Ascending aorta (tissue), 2 donors: ENCODE data around the gene ACYP1. TPM values are rescaled to one million over a fixed set of nuclear protein-coding genes. Genes with fewer than 3 reads are reported as not detected.

Experiments used
- DNase-seq, 2 donors: peaks; one replicate each; pipeline ENCODE4 v3.0.0-alpha.2; 2019; ENCODE audit warnings: low spot score in 2 of 2
- H3K27ac ChIP-seq, 2 donors: fragments of 200-600 bp; sonication (generic); one replicate each; pipeline ENCODE4 v1.5.1; 2016 to 2017; ENCODE audit warnings: mild to moderate bottlenecking in 1 of 2
- H3K27me3 ChIP-seq: fragments of 200-600 bp; sonication (generic); one replicate; pipeline ENCODE4 v1.5.1; 2017
- H3K36me3 ChIP-seq, 2 donors: fragments of 200-600 bp; sonication (generic); one replicate each; pipeline ENCODE4 v1.5.1; 2016
- H3K4me1 ChIP-seq, 2 donors: fragments of 200-600 bp; sonication (generic); one replicate each; pipeline ENCODE4 v1.5.1; 2016 to 2017; ENCODE audit warnings: mild to moderate bottlenecking in 1 of 2
- H3K4me3 ChIP-seq, 2 donors: fragments of 200-600 bp; sonication (generic); one replicate each; pipeline ENCODE4 v1.5.1; 2016 to 2017; ENCODE audit warnings: mild to moderate bottlenecking in 1 of 2
- H3K9me3 ChIP-seq, 2 donors: fragments of 200-600 bp; sonication (generic); one replicate each; pipeline ENCODE4 v1.5.1; 2016
- intact Hi-C: fragments of 100-400 bp; cut with DNase I; formaldehyde crosslinking; loops from one replicate; pipeline ENCODE4 v1.15.1; 2023
- total RNA-seq: library from RNA; depleted of rRNA; stranded (reverse); fragments of >200 nt; gene quantifications from one replicate; pipeline ENCODE4 v1.1.0, GENCODE V29; 2016
- TF ChIP-seq, protein P1 (sequence below), 3 experiments: fragments of 200-600 bp in 2 of 3; fragments of 450-650 bp in 1 of 3; sonication (generic) in 2 of 3; IDR thresholded peaks; one replicate each; pipeline ENCODE4 v1.5.1; 2016 to 2019; ENCODE audit warnings: antibody characterized with exemption in 3 of 3, mild to moderate bottlenecking in 1 of 3, moderate library complexity in 1 of 3

The ACYP1 gene
- total RNA-seq, 1 donor from 2014 or later = not detected

DNA sequence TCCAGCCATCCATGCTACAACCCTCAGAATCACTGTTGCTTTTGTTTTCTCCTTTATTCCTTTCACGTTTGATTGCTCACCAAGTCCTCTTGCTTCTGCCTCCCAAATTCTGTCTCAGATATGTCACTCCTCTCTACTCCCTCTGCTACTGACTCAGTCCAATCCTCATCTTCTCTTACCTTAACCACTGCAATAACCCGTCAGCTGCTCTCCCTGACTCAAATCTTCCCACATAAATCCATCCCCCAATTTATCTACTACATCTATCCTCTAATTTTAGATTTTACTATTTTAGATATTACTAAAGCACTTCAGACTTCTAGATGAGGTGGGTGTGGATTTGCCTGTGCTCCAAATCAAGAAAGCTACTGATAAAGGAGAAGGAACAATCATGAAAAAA is 37.9 kb downstream of the ACYP1 start:
- TF ChIP-seq, protein P1, sequence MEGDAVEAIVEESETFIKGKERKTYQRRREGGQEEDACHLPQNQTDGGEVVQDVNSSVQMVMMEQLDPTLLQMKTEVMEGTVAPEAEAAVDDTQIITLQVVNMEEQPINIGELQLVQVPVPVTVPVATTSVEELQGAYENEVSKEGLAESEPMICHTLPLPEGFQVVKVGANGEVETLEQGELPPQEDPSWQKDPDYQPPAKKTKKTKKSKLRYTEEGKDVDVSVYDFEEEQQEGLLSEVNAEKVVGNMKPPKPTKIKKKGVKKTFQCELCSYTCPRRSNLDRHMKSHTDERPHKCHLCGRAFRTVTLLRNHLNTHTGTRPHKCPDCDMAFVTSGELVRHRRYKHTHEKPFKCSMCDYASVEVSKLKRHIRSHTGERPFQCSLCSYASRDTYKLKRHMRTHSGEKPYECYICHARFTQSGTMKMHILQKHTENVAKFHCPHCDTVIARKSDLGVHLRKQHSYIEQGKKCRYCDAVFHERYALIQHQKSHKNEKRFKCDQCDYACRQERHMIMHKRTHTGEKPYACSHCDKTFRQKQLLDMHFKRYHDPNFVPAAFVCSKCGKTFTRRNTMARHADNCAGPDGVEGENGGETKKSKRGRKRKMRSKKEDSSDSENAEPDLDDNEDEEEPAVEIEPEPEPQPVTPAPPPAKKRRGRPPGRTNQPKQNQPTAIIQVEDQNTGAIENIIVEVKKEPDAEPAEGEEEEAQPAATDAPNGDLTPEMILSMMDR (IDR thresholded peaks at IDR 0.05) = no peak
- intact Hi-C loops = no loop called here

DNA sequence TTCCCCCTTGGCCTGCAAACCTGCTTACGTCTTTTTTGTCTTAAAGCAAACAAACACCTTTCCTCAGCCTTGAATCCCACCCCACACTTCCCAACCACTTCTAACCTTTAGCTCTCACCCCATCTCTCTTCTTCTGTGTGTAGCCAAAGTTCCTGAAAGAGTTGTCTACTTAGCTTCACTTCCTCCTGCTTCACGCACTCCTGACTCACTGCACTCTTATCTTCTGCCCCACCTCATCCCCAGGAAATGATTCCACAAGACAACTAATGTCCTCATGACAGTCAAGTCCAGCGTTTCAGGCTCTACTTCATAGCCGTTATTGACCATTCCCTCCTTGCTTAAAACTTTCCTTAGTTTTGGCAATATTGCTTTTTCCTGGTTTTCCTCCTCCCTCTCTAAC is 38.7 kb downstream of the ACYP1 start:
- H3K36me3 ChIP-seq = peaks cover 32 to 59% of the 10 kb centered on the region in 2 donors
- DNase-seq = no peak
- no peaks in the 10 kb centered on the region for H3K27me3 ChIP-seq
- no peaks in the 10 kb centered on the region for H3K4me1 ChIP-seq
- H3K27ac ChIP-seq = no peak overlapping the region
- H3K4me3 ChIP-seq = no peak overlapping the region
- intact Hi-C loops = no loop called here
- TF ChIP-seq, protein P1 (IDR thresholded peaks at IDR 0.05) = no peak
- no peaks in the 10 kb centered on the region for H3K9me3 ChIP-seq

More for the DNA sequence above, 37.9 kb downstream of the ACYP1 start:
- no peak overlapping the region for H3K27ac ChIP-seq
- no peak for DNase-seq
- no peaks in the 10 kb centered on the region for H3K9me3 ChIP-seq
- no peaks in the 10 kb centered on the region for H3K4me1 ChIP-seq
- peaks cover 32 to 58% of the 10 kb centered on the region in 2 donors for H3K36me3 ChIP-seq
- no peaks in the 10 kb centered on the region for H3K27me3 ChIP-seq
- H3K4me3 ChIP-seq = no peak overlapping the region

DNA sequence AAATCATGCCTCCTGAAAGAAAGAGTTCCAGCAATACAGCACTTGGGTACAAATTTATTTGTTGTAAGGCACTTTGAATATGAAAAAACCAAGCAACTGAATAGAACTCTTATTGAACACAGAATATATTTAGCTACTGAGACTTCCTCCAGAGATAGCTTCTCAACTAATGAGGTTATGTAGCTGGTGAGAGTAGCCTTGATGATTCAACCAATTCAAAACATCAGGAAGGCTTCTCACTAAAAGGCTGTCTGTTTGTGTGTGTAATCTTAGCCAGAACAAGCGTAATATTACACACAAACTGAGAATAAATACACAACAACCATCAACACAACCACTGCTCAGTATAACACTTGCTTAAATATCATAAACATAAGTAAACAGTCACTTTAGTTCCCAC is 40.7 kb downstream of the ACYP1 start:
- no peak overlapping the region for H3K4me3 ChIP-seq
- intact Hi-C loops = no loop called here
- H3K27ac ChIP-seq = no peak overlapping the region
- TF ChIP-seq, protein P1 (IDR thresholded peaks at IDR 0.05) = no peak
- no peaks in the 10 kb centered on the region for H3K27me3 ChIP-seq
- H3K36me3 ChIP-seq = peaks cover 32 to 67% of the 10 kb centered on the region in 2 donors
- no peaks in the 10 kb centered on the region for H3K4me1 ChIP-seq
- no peaks in the 10 kb centered on the region for H3K9me3 ChIP-seq
- no peak for DNase-seq

DNA sequence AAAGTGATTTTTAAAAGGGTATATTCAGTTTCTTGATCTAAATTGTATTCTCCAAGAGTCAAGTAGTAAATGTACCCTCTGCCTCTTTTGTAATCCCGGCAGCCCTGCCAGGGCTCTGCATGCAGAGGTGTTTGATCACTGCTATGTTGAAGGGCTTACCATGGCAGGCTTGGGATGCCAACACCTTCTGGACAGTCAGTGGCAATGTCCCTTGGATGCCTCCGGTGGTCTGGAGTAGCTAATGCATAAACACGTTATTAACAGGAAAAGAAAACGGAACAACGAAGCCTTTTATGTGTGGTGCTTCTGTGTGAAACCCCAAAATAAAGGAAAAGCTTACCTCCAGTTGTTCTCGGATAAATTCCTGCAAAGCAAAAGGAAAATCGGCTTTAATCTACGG is 41.2 kb downstream of the ACYP1 start:
- Histone ChIP-seq H3K27ac (no peak overlapping the region), H3K27me3 (no peaks in the 10 kb centered on the region)

DNA sequence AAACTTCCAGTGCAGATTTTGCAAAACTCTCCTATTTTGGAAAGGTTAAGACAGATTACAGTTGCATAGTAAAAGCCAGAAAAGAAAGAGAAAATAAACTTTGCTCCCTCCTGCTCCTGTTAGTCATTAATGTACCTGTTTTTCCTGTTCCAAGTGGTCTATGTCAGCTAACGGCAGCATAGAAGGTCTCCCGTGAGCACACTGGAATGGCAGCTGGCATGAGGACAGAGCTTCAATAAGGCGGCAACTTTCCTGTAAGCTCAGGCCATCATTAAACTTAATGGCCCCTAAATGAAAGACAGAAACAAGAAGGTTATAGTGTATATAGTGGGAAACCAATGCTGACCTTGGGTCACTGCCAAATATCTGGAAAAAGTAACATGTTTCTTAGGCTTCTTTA is 45.1 kb downstream of the ACYP1 start:
- intact Hi-C loops = no loop called here
- Histone ChIP-seq H3K4me1 (no peaks in the 10 kb centered on the region), H3K36me3 (peaks cover 58 to 84% of the 10 kb centered on the region in 2 donors), H3K4me3 (no peak overlapping the region), H3K27me3 (no peaks in the 10 kb centered on the region), H3K27ac (no peak overlapping the region), H3K9me3 (no peaks in the 10 kb centered on the region)
- TF ChIP-seq, protein P1 (IDR thresholded peaks at IDR 0.05) = no peak
- DNase-seq = no peak

More for the DNA sequence above, 41.2 kb downstream of the ACYP1 start:
- H3K9me3 ChIP-seq = no peaks in the 10 kb centered on the region
- no peak overlapping the region for H3K4me3 ChIP-seq
- intact Hi-C loops = no loop called here
- DNase-seq = no peak
- no peaks in the 10 kb centered on the region for H3K4me1 ChIP-seq
- TF ChIP-seq, protein P1 (IDR thresholded peaks at IDR 0.05) = peak in 2 of 3 experiments; percentile 22 to 40
- peaks cover 35 to 72% of the 10 kb centered on the region in 2 donors for H3K36me3 ChIP-seq

DNA sequence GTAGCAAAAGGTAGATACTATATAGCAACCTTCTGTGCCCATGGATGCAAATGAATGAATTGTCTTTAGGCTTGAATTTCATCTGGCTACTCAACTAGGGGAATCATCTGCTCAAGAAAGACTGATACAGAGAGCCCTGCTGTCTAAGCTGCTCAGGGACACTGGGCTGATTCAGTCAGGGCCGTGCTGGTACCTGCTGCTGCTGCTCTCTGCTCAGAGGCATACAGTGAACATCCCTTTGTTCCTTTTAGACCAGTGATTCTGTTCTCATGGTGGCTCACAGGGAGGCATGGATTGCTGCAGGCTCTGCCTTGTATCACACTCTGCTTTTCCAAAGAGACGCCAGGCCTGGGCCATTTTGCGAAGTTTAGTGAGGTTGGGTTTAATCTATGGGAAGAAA is 47.0 kb downstream of the ACYP1 start:
- TF ChIP-seq, protein P1 (IDR thresholded peaks at IDR 0.05) = no peak
- H3K4me1 ChIP-seq = peaks cover 3 to 4% of the 10 kb centered on the region in 2 donors
- intact Hi-C loops = no loop called here
- no peak overlapping the region for H3K27ac ChIP-seq
- no peaks in the 10 kb centered on the region for H3K27me3 ChIP-seq
- no peaks in the 10 kb centered on the region for H3K9me3 ChIP-seq
- peaks cover 54 to 74% of the 10 kb centered on the region in 2 donors for H3K36me3 ChIP-seq
- DNase-seq = no peak
- H3K4me3 ChIP-seq = no peak overlapping the region
